ENCODE results near the gene CFAP44. TPM values are rescaled to one million over a fixed set of nuclear protein-coding genes. Genes with fewer than 3 reads are reported as not detected.

Gene CFAP44
- total RNA-seq, 1 donor from 2014 or later: 1.3 TPM

DNA sequence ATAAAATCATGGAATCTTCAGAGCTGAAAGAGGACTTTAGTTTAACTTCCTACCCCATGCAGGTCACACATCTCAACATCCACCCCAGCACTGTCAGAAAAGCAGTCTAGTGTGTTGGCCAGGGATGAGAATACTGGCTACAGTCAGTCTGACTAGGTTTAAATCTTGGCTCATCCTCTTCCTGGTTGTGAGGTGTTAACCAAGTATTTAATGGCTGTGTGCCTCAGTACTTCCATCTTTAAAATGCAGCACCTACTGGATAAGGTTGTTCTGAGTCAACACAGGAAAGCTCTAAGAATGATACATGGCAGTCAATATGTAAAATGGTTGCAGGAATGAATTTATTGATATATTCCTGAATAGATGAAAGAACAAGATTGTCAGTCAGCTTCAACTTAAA lies 3.1 kb downstream of the CFAP44 start:
- H3K36me3 Mint-ChIP-seq (ENCODE audit: unreplicated experiment): no peaks in the 10 kb centered on the region
- no peak overlapping the region for H3K4me3 Mint-ChIP-seq (ENCODE audit: unreplicated experiment)
- H3K27me3 Mint-ChIP-seq (ENCODE audit: unreplicated experiment): no peaks in the 10 kb centered on the region
- H3K9me3 Mint-ChIP-seq (ENCODE audit: unreplicated experiment): no peaks in the 10 kb centered on the region
- no peaks in the 10 kb centered on the region for H3K4me1 Mint-ChIP-seq (ENCODE audit: low read depth, unreplicated experiment)
- TF ChIP-seq CTCF (IDR thresholded peaks at IDR 0.05; ENCODE audit: partially characterized antibody, unreplicated experiment): no peak
- DNase-seq: no peak
- no peak overlapping the region for H3K27ac Mint-ChIP-seq (ENCODE audit: unreplicated experiment)

GRCh38 chr3:113437411-113437810 lies 3.9 kb downstream of the CFAP44 start:
- DNase-seq: no peak
- no peak overlapping the region for H3K27ac Mint-ChIP-seq (ENCODE audit: unreplicated experiment)
- no peaks in the 10 kb centered on the region for H3K9me3 Mint-ChIP-seq (ENCODE audit: unreplicated experiment)
- H3K36me3 Mint-ChIP-seq (ENCODE audit: unreplicated experiment): no peaks in the 10 kb centered on the region
- no peak overlapping the region for H3K4me3 Mint-ChIP-seq (ENCODE audit: unreplicated experiment)
- H3K4me1 Mint-ChIP-seq (ENCODE audit: low read depth, unreplicated experiment): no peaks in the 10 kb centered on the region
- no peak for TF ChIP-seq CTCF (IDR thresholded peaks at IDR 0.05; ENCODE audit: partially characterized antibody, unreplicated experiment)
- H3K27me3 Mint-ChIP-seq (ENCODE audit: unreplicated experiment): no peaks in the 10 kb centered on the region

DNA sequence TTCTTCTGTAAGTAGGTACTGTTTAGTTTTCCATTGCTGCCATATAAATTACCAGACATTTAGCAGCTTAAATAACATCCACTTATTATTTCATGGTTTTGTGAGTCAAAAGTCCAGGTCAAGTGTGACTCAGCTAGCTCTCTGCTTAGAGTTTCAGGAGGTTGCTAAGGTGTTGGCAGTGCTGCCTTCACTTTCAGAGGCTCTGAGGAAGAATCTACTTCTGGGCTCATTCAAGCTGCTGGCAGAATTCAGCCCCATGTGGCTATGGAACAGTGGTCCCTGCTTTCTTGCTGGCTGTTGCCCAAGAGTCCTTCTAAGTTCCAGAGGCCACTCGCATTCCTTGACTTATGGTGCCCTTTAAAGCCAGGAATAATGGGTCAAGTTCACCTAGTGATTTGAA lies 4.5 kb downstream of the CFAP44 start:
- Mint-ChIP-seq H3K4me1 (ENCODE audit: low read depth, unreplicated experiment) (no peaks in the 10 kb centered on the region), H3K27me3 (ENCODE audit: unreplicated experiment) (no peaks in the 10 kb centered on the region), H3K9me3 (ENCODE audit: unreplicated experiment) (no peaks in the 10 kb centered on the region), H3K36me3 (ENCODE audit: unreplicated experiment) (no peaks in the 10 kb centered on the region), H3K4me3 (ENCODE audit: unreplicated experiment) (no peak overlapping the region), H3K27ac (ENCODE audit: unreplicated experiment) (no peak overlapping the region)
- DNase-seq: no peak
- no peak for TF ChIP-seq CTCF (IDR thresholded peaks at IDR 0.05; ENCODE audit: partially characterized antibody, unreplicated experiment)

- Mint-ChIP-seq H3K4me3 (ENCODE audit: unreplicated experiment) (no peak overlapping the region), H3K27ac (ENCODE audit: unreplicated experiment) (no peak overlapping the region), H3K36me3 (ENCODE audit: unreplicated experiment) (no peaks in the 10 kb centered on the region), H3K9me3 (ENCODE audit: unreplicated experiment) (no peaks in the 10 kb centered on the region), H3K4me1 (ENCODE audit: low read depth, unreplicated experiment) (no peaks in the 10 kb centered on the region), H3K27me3 (ENCODE audit: unreplicated experiment) (no peaks in the 10 kb centered on the region)
- no peak for TF ChIP-seq CTCF (IDR thresholded peaks at IDR 0.05; ENCODE audit: partially characterized antibody, unreplicated experiment)
- DNase-seq: no peak
These were observed 9.5 kb downstream of the CFAP44 start for GRCh38 chr3:113431811-113432210.

GRCh38 chr3:113428581-113428980 lies 12.7 kb downstream of the CFAP44 start:
- no peaks in the 10 kb centered on the region for H3K27me3 Mint-ChIP-seq (ENCODE audit: unreplicated experiment)
- H3K36me3 Mint-ChIP-seq (ENCODE audit: unreplicated experiment): no peaks in the 10 kb centered on the region
- no peak overlapping the region for H3K27ac Mint-ChIP-seq (ENCODE audit: unreplicated experiment)
- DNase-seq: no peak
- no peaks in the 10 kb centered on the region for H3K4me1 Mint-ChIP-seq (ENCODE audit: low read depth, unreplicated experiment)
- no peaks in the 10 kb centered on the region for H3K9me3 Mint-ChIP-seq (ENCODE audit: unreplicated experiment)
- no peak overlapping the region for H3K4me3 Mint-ChIP-seq (ENCODE audit: unreplicated experiment)
- TF ChIP-seq CTCF (IDR thresholded peaks at IDR 0.05; ENCODE audit: partially characterized antibody, unreplicated experiment): no peak
